Thyroid gland (tissue), 4 donors: ENCODE data around the gene KNG1.

ENCODE experiments used
- CTCF ChIP-seq, 6 experiments: fragments of 200-600 bp in 3 of 6; fragments of 450-650 bp in 3 of 6; sonication (generic) in 3 of 6; IDR thresholded peaks; one replicate each; pipeline ENCODE4 v1.5.1; 2016 to 2019; ENCODE audit warnings: antibody characterized with exemption in 6 of 6, mild to moderate bottlenecking in 2 of 6, inconsistent platforms in 1 of 6, moderate library complexity in 1 of 6
- POLR2A ChIP-seq, 2 donors: fragments of 450-650 bp; IDR thresholded peaks; one replicate each; pipeline ENCODE4 v1.6.1; 2017; ENCODE audit warnings: antibody characterized with exemption in 2 of 2, mild to moderate bottlenecking in 2 of 2, moderate library complexity in 1 of 2

- TF ChIP-seq CTCF (IDR thresholded peaks at IDR 0.05) (no peak), POLR2A (IDR thresholded peaks at IDR 0.05) (no peak)
Measured at GRCh38 chr3:186790261-186790981, 73.3 kb downstream of the KNG1 start.
